ENCODE results near the gene RPS24. TPM values are rescaled to one million over a fixed set of nuclear protein-coding genes. Genes with fewer than 3 reads are reported as not detected.
"Not testable (repeated sequence)": the region's sequence is repeated elsewhere in the genome, so short reads cannot be mapped to it uniquely, and the experiment has no call there.

The RPS24 gene
- total RNA-seq, 8 experiments from 2014 or later: 3,234 to 5,215 (median 4,143) TPM

DNA sequence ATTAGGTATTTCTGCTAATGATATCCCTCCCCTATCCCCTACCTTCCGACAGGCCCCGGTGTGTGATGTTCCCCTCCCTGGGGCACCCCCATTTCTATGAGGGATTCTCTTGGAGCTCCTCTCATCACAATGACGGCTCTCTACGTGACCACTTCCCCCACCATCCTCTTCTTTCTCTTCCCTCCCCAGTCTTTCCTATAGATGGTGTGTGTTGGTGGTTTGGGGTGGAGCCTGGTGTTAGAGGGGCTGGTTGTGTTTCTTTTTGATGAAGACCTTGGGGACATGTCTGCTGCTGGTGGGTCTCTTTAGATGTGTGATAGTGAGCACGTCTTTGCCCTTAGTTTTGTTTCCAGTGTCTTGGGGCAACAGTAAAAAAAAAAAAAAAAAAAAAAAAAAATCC is 28.6 kb downstream of the RPS24 start:
- no peak overlapping the region for H3K27ac ChIP-seq
- WGBS, 10 experiments: 40 to 83% methylated on average over 1 of the region's 5 CpGs; no CpG with 5 or more reads in 8 of the 10 experiments
- no peak overlapping the region for H3K4me3 ChIP-seq
- H3K4me1 ChIP-seq (replicated peaks in 1 of 2): peaks cover 6 to 11% of the 10 kb centered on the region in 2 donors
- in situ Hi-C loops (cut with MboI; ENCODE audit: low pct_unique_long_range_greater_than_20kb in 2 of 9, low sequenced_read_pairs in 9 of 9, unreplicated experiment in 9 of 9): loop anchor here in 2 of 9 experiments (25.0 kb wide), 2 partner anchors 225 to 1150 kb away; no protein-coding TSS in a partner anchor
- ATAC-seq (replicated peaks in 6 of 8): no peak

DNA sequence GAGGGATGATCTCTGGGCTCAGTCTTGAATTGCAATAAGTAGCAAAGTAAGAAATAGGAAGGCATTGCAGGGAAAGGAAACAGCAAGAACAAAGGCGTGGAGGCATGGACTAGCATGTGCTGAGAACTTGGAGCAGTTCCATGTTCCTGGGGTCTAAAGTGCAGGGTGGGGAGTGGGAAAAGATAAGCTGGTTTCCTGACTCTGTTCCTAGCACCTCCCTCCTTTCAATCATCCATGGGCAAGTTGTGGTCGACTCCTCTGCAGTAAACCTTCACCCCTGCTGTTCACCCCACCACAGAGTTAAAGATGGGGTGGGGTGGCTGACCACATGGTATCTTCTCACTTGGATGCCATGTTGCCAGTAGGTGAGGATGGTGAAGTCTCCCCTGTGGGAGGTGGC is 29.6 kb downstream of the RPS24 start:
- WGBS, 10 experiments: 54 to 90% (median 83%) methylated on average over 1 to 2 of the region's 2 CpGs; no CpG with 5 or more reads in 6 of the 10 experiments
- ATAC-seq (replicated peaks in 6 of 8): no peak
- in situ Hi-C loops (cut with MboI; ENCODE audit: low pct_unique_long_range_greater_than_20kb in 2 of 9, low sequenced_read_pairs in 9 of 9, unreplicated experiment in 9 of 9): loop anchor here in 2 of 9 experiments (25.0 kb wide), 2 partner anchors 224 to 1149 kb away; no protein-coding TSS in a partner anchor
- no peak overlapping the region for H3K27ac ChIP-seq
- peaks cover 6 to 11% of the 10 kb centered on the region in 2 donors for H3K4me1 ChIP-seq (replicated peaks in 1 of 2)
- no peak overlapping the region for H3K4me3 ChIP-seq

- H3K4me3 ChIP-seq; ATAC-seq (replicated peaks in 6 of 8); H3K27ac ChIP-seq: not testable (repeated sequence)
- peaks cover 6 to 10% of the 10 kb centered on the region in 2 donors for H3K4me1 ChIP-seq (replicated peaks in 1 of 2)
- WGBS, 10 experiments: no CpG with 5 or more reads among the region's 2 CpGs
- in situ Hi-C loops (cut with MboI; ENCODE audit: low pct_unique_long_range_greater_than_20kb in 2 of 9, low sequenced_read_pairs in 9 of 9, unreplicated experiment in 9 of 9): loop anchor here in 2 of 9 experiments (25.0 kb wide), 2 partner anchors 222 to 1147 kb away; no protein-coding TSS in a partner anchor
Observed at GRCh38 chr10:78064919-78065318, 31.3 kb downstream of the RPS24 start.

DNA sequence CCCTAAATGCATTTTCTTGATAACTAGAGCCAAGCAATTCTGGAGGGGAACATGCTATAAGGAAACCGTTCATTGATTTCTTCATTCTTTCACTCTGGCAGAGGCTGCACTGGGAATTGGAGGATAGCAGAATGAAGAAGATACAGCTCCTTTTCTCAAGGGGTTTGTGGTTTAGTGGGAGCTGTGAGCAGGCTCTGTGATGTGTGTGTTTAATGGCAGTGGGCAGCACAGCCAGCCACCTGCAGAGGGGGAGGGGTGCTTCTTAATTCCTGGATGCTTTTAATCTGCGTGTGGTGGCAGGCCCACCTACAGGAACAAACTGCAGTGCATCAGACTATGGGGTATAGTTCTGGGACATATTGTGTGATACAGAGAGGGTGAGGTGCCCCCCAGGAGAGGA is 31.9 kb downstream of the RPS24 start:
- Histone ChIP-seq H3K4me3 (no peak overlapping the region), H3K4me1 (replicated peaks in 1 of 2) (peaks cover 6% of the 10 kb centered on the region in 2 donors), H3K27ac (no peak overlapping the region)
- 80 to 100% (median 87%) methylated on average over 1 to 2 of the region's 2 CpGs; no CpG with 5 or more reads in 2 of the 10 experiments for WGBS, 10 experiments
- in situ Hi-C loops (cut with MboI; ENCODE audit: low pct_unique_long_range_greater_than_20kb in 2 of 9, low sequenced_read_pairs in 9 of 9, unreplicated experiment in 9 of 9): loop anchor here in 2 of 9 experiments (25.0 kb wide), 2 partner anchors 222 to 1147 kb away; no protein-coding TSS in a partner anchor
- ATAC-seq (replicated peaks in 6 of 8): peak in 2 of 8 experiments; percentile 10 to 13

DNA sequence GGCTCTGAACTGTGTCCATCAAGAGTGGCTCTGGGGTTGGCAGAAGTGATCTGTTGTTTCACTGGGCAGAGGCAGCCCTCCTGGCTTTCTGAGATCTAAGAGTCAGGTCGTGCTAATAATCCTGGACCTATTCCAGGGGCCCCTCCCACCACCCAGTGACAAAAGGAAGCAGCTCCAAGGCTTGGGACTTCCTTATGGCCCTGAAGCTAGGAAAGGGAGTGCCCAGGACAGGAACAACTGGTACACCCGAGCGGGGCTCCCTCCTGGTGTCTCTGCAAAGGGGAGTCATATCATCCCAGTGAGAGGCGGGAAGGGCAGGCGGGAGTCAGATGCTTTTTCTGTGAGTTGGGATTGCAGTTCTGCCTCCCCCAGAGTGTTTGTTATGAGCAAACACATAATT is 32.3 kb downstream of the RPS24 start:
- 50 to 73% (median 73%) methylated on average over 3 to 5 of the region's 5 CpGs; no CpG with 5 or more reads in 7 of the 10 experiments for WGBS, 10 experiments
- Histone ChIP-seq H3K4me1 (replicated peaks in 1 of 2) (peaks cover 5 to 6% of the 10 kb centered on the region in 2 donors), H3K4me3 (no peak overlapping the region), H3K27ac (no peak overlapping the region)
- peak in 6 of 8 experiments; percentile 29 to 60 (median 56) for ATAC-seq (replicated peaks in 6 of 8)
- in situ Hi-C loops (cut with MboI; ENCODE audit: low pct_unique_long_range_greater_than_20kb in 2 of 9, low sequenced_read_pairs in 9 of 9, unreplicated experiment in 9 of 9): loop anchor here in 2 of 9 experiments (25.0 kb wide), 2 partner anchors 221 to 1146 kb away; no protein-coding TSS in a partner anchor

- 57 to 93% (median 87%) methylated on average over 1 to 5 of the region's 11 CpGs; no CpG with 5 or more reads in 2 of the 10 experiments for WGBS, 10 experiments
- ATAC-seq (replicated peaks in 6 of 8): no peak
- Histone ChIP-seq H3K4me3 (no peak overlapping the region), H3K4me1 (replicated peaks in 1 of 2) (peaks cover 5 to 6% of the 10 kb centered on the region in 2 donors), H3K27ac (no peak overlapping the region)
- in situ Hi-C loops (cut with MboI; ENCODE audit: low pct_unique_long_range_greater_than_20kb in 2 of 9, low sequenced_read_pairs in 9 of 9, unreplicated experiment in 9 of 9): loop anchor here in 2 of 9 experiments (25.0 kb wide), 2 partner anchors 220 to 1145 kb away; no protein-coding TSS in a partner anchor
Observed at GRCh38 chr10:78066728-78067430, 33.2 kb downstream of the RPS24 start.

DNA sequence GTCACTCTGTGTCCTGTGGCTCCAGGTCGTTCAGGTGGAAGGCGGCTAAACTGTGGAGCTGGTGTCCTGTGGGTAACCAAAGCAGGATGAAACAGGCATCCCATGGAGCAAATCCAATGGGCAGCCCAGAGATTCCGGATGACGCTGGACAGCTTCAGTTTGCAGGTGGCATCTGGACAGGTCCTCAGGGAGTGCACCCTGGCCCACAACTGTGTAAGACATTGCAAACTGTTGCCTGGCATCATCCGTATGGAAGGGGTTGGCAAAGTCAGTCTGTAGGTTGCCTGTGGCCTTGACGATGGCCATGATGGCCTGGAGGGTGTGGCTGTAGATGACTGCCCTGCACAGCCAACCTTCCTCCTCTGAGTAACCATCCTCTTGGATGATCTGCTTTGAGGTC is 35.5 kb downstream of the RPS24 start:
- in situ Hi-C loops (cut with MboI; ENCODE audit: low pct_unique_long_range_greater_than_20kb in 2 of 9, low sequenced_read_pairs in 9 of 9, unreplicated experiment in 9 of 9): loop anchor here in 2 of 9 experiments (25.0 kb wide), 2 partner anchors 218 to 1143 kb away; no protein-coding TSS in a partner anchor
- 79 to 100% (median 83%) methylated on average over 1 to 5 of the region's 6 CpGs; no CpG with 5 or more reads in 3 of the 10 experiments for WGBS, 10 experiments
- Histone ChIP-seq H3K4me1 (replicated peaks in 1 of 2) (peaks cover 5 to 6% of the 10 kb centered on the region in 2 donors), H3K4me3 (no peak overlapping the region), H3K27ac (no peak overlapping the region)
- no peak for ATAC-seq (replicated peaks in 6 of 8)

- in situ Hi-C loops (cut with MboI; ENCODE audit: low pct_unique_long_range_greater_than_20kb in 2 of 9, low sequenced_read_pairs in 9 of 9, unreplicated experiment in 9 of 9): loop anchor here in 2 of 9 experiments (25.0 kb wide), 2 partner anchors 217 to 1142 kb away; no protein-coding TSS in a partner anchor
- not testable (repeated sequence) for H3K4me3 ChIP-seq; ATAC-seq (replicated peaks in 6 of 8); H3K4me1 ChIP-seq (replicated peaks in 1 of 2); H3K27ac ChIP-seq
- WGBS, 10 experiments: 72 to 100% (median 94%) methylated on average over 1 to 10 of the region's 12 CpGs; no CpG with 5 or more reads in 2 of the 10 experiments
Observed at GRCh38 chr10:78070064-78070463, 36.4 kb downstream of the RPS24 start.

GRCh38 chr10:78070726-78071125 is 37.1 kb downstream of the RPS24 start:
- peak in 1 of 8 experiments; percentile 15 for ATAC-seq (replicated peaks in 6 of 8)
- in situ Hi-C loops (cut with MboI; ENCODE audit: low pct_unique_long_range_greater_than_20kb in 2 of 9, low sequenced_read_pairs in 9 of 9, unreplicated experiment in 9 of 9): loop anchor here in 2 of 9 experiments (25.0 kb wide), 2 partner anchors 217 to 1142 kb away; no protein-coding TSS in a partner anchor
- 80 to 100% (median 87%) methylated on average over 1 to 5 of the region's 5 CpGs; no CpG with 5 or more reads in 7 of the 10 experiments for WGBS, 10 experiments
- no peak overlapping the region for H3K27ac ChIP-seq
- H3K4me3 ChIP-seq: no peak overlapping the region
- peaks cover 4% of the 10 kb centered on the region in 2 donors for H3K4me1 ChIP-seq (replicated peaks in 1 of 2)

DNA sequence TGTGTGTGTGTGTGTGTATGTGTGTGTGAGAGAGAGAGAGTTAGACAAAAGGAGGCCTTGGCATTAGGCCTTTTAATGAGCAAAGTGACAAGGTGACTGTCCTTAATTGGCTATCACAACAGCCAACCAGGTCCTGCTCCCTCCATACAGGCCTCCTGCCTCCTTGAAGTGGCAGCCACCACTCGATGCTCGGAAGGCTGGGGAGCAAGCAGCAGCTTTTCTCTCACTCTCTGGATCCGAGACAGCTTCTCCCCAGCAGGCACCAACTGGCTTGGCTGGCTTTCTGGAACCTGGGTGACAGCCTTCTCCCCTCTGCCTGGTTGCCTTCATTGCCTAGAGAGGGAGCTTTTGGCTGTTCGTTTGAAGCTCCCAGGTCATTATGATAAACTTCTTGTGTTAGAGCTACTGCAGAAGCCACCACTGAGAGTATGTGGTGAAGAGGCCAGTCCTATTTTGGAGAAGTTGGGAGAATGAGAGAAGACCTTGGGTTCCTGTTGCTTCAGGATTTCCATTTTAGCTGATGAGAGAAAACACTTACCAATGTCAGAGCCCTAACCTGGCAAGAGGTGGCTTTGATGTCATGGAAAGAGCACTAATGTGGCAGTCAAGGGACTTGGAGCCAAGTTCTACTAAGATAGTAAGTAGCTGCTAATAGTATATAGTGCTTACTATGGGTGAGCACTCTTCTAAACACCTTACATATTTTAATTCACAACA is 37.6 kb downstream of the RPS24 start:
- peak in 1 of 8 experiments; percentile 18 for ATAC-seq (replicated peaks in 6 of 8)
- H3K4me1 ChIP-seq (replicated peaks in 1 of 2): no peaks in the 10 kb centered on the region
- H3K4me3 ChIP-seq: no peak overlapping the region
- in situ Hi-C loops (cut with MboI; ENCODE audit: low pct_unique_long_range_greater_than_20kb in 2 of 9, low sequenced_read_pairs in 9 of 9, unreplicated experiment in 9 of 9): loop anchor here in 2 of 9 experiments (25.0 kb wide), 2 partner anchors 216 to 1141 kb away; no protein-coding TSS in a partner anchor
- no peak overlapping the region for H3K27ac ChIP-seq
- 20 to 81% (median 81%) methylated on average over 1 to 4 of the region's 4 CpGs; no CpG with 5 or more reads in 7 of the 10 experiments for WGBS, 10 experiments

GRCh38 chr10:78071857-78072179 is 38.2 kb downstream of the RPS24 start:
- Histone ChIP-seq H3K4me1 (replicated peaks in 1 of 2) (no peaks in the 10 kb centered on the region), H3K4me3 (no peak overlapping the region), H3K27ac (no peak overlapping the region)
- no peak for ATAC-seq (replicated peaks in 6 of 8)
- 59 to 100% (median 89%) methylated on average over 1 to 4 of the region's 4 CpGs; no CpG with 5 or more reads in 5 of the 10 experiments for WGBS, 10 experiments
- in situ Hi-C loops (cut with MboI; ENCODE audit: low pct_unique_long_range_greater_than_20kb in 2 of 9, low sequenced_read_pairs in 9 of 9, unreplicated experiment in 9 of 9): loop anchor here in 2 of 9 experiments (25.0 kb wide), 2 partner anchors 215 to 1140 kb away; no protein-coding TSS in a partner anchor

- in situ Hi-C loops (cut with MboI; ENCODE audit: low pct_unique_long_range_greater_than_20kb in 2 of 9, low sequenced_read_pairs in 9 of 9, unreplicated experiment in 9 of 9): loop anchor here in 2 of 9 experiments (25.0 kb wide), 2 partner anchors 215 to 1140 kb away; no protein-coding TSS in a partner anchor
- H3K4me3 ChIP-seq: no peak overlapping the region
- no peak overlapping the region for H3K27ac ChIP-seq
- no peaks in the 10 kb centered on the region for H3K4me1 ChIP-seq (replicated peaks in 1 of 2)
- no peak for ATAC-seq (replicated peaks in 6 of 8)
Observed at GRCh38 chr10:78072504-78072903, 38.8 kb downstream of the RPS24 start.
